Stomach (tissue), 9 donors: Measurements from ENCODE around the gene CDC5L. TPM values are rescaled to one million over a fixed set of nuclear protein-coding genes. Genes with fewer than 3 reads are reported as not detected.
"Not testable (repeated sequence)": the region's sequence is repeated elsewhere in the genome, so short reads cannot be mapped to it uniquely, and the experiment has no call there.

Source experiments
- DNase-seq, 2 donors: peaks; one replicate each; pipeline versions ENCODE4 v3.0.0 to v3.0.0-alpha.2; 2013 to 2019
- H3K27ac ChIP-seq, 5 donors: fragments of 200-600 bp in 4 of 5; sonication (generic) in 4 of 5; one replicate each; pipeline ENCODE4 v1.5.1; 2013 to 2019; ENCODE audit warnings: mild to moderate bottlenecking in 1 of 5, moderate library complexity in 1 of 5
- H3K27me3 ChIP-seq, 3 donors: fragments of 200-600 bp; sonication (generic); one replicate each; pipeline ENCODE4 v1.5.1; 2017 to 2019; ENCODE audit warnings: mixed run types in 1 of 3
- H3K36me3 ChIP-seq, 4 donors: fragments of 200-600 bp; sonication (generic); 1 replicate in 3 of 4; 2 replicates in 1 of 4; pipeline ENCODE4 v1.5.1; 2016 to 2019
- H3K4me1 ChIP-seq, 4 donors: fragments of 200-600 bp; sonication (generic); one replicate each; pipeline ENCODE4 v1.5.1; 2016 to 2019
- H3K4me3 ChIP-seq, 4 donors: fragments of 200-600 bp; sonication (generic) in 3 of 4; one replicate each; pipeline ENCODE4 v1.5.1; 2016 to 2019; ENCODE audit warnings: mild to moderate bottlenecking in 1 of 4
- H3K9me3 ChIP-seq, 4 donors: fragments of 200-600 bp; sonication (generic); one replicate each; pipeline ENCODE4 v1.5.1; 2016 to 2019
- CTCF ChIP-seq, 7 experiments: fragments of 450-650 bp in 4 of 7; fragments of 200-600 bp in 3 of 7; sonication (generic) in 3 of 7; IDR thresholded peaks; one replicate each; pipeline ENCODE4 v1.5.1; 2016 to 2019; ENCODE audit warnings: antibody characterized with exemption in 7 of 7, control low read depth in 2 of 7, mild to moderate bottlenecking in 1 of 7
- EP300 ChIP-seq: sonication (generic); formaldehyde crosslinking; IDR thresholded peaks from one replicate; pipeline ENCODE4 v1.6.1; 2017; ENCODE audit warnings: antibody characterized with exemption
- POLR2A ChIP-seq, 4 donors: fragments of 450-650 bp; IDR thresholded peaks; one replicate each; pipeline ENCODE4 v1.6.1; 2016; ENCODE audit warnings: antibody characterized with exemption in 4 of 4, control low read depth in 2 of 4, mild to moderate bottlenecking in 1 of 4, moderate library complexity in 1 of 4
- POLR2AphosphoS5 ChIP-seq, 3 donors: sonication (generic); formaldehyde crosslinking; IDR thresholded peaks; one replicate each; pipeline ENCODE4 v1.6.1; 2016; ENCODE audit warnings: antibody characterized with exemption in 3 of 3
- WGBS, 5 donors: extraction: QIAGEN DNeasy Blood & Tissue Kit in 3 of 5; methylation state at CpG; one replicate each; pipeline versions ENCODE4 v1.1.5 to v1.1.7; 2013 to 2018; 5-methylcytosine and 5-hydroxymethylcytosine counted together
- intact Hi-C: fragments of 100-400 bp; cut with DNase I; formaldehyde crosslinking; loops from one replicate; pipeline ENCODE4 v1.15.1; 2023; ENCODE audit warnings: low total_unique reads
- polyA plus RNA-seq, 3 donors: library from polyadenylated mRNA; stranded (reverse); fragments of 200-250 nt; gene quantifications; one replicate each; pipeline ENCODE4 v1.2.3, GENCODE V29; 2013
- total RNA-seq, 5 donors: library from RNA; depleted of rRNA; stranded (reverse); fragments of >200 nt; gene quantifications; one replicate each; pipeline versions ENCODE4 v1.1.0 to v1.2.3, GENCODE V29; 2014 to 2016
- donor health status: healthy with polysubstance abuse.
- donor health status: Bipolar disorder and iron deficiency.
- donor health status: healthy.

Gene CDC5L
- total and polyA plus RNA-seq, 8 donors = 4.9 to 29.2 (median 8.2) TPM

GRCh38 chr6:44339763-44340625, 47.5 kb upstream of the CDC5L start:
- Histone ChIP-seq H3K9me3 (no peaks in the 10 kb centered on the region), H3K27ac (no peak overlapping the region), H3K36me3 (no peaks in the 10 kb centered on the region), H3K4me3 (no peak overlapping the region), H3K27me3 (peaks cover 0 to 38% (median 16%) of the 10 kb centered on the region in 3 donors), H3K4me1 (peaks cover 6 to 11% (median 9%) of the 10 kb centered on the region in 4 donors)
- 45 to 66% (median 61%) methylated on average over 7 of the region's 7 CpGs for WGBS, 5 donors
- intact Hi-C loops = no loop called here
- DNase-seq = no peak
- no peak for TF ChIP-seq EP300
- TF ChIP-seq CTCF (IDR thresholded peaks at IDR 0.05) = no peak
- TF ChIP-seq POLR2AphosphoS5 (IDR thresholded peaks at IDR 0.05) = no peak
- TF ChIP-seq POLR2A (IDR thresholded peaks at IDR 0.05) = no peak

DNA sequence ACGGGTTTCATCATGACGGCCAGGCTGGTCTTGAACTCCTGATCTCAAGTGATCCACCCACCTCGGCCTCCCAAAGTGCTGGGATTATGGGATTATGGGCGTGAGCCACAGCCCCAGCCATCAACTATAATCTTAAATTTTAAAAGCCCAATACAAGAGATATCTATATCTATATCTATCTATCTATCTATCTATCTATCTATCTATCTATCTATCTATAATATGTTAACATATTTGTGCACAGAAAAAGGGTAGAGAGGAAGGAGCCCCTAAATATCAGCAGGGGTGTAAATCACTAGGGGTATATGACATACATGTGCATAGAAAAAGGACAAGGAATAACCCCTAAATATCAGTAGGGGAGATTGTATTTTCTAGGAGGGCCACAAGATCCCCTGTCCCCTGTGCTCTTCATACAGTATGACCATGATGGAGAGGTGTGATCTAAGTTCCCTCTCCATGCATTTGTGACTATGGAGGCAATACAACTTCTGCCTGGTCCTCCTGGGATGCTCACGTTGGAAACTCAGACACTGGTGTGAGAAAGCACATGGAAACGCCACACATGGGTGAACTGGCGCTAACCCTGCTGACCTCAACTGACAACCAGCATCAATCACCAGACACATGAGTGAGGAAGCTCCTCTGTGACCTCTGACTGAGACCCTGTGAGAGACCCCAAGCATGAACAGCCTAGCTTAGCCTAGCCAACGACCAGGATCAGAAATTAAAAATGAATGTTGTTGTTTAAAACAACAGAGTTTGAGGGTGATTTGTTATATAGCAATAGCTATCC, 46.2 kb upstream of the CDC5L start:
- Histone ChIP-seq H3K36me3 (no peaks in the 10 kb centered on the region), H3K27me3 (peaks cover 0 to 50% (median 16%) of the 10 kb centered on the region in 3 donors), H3K4me3 (no peak overlapping the region), H3K27ac (no peak overlapping the region), H3K4me1 (peaks cover 6 to 11% (median 9%) of the 10 kb centered on the region in 4 donors), H3K9me3 (no peaks in the 10 kb centered on the region)
- TF ChIP-seq CTCF (IDR thresholded peaks at IDR 0.05) (no peak), EP300 (no peak), POLR2A (IDR thresholded peaks at IDR 0.05) (no peak), POLR2AphosphoS5 (IDR thresholded peaks at IDR 0.05) (no peak)
- WGBS, 5 donors = 60 to 65% (median 63%) methylated on average over 8 of the region's 8 CpGs
- no peak for DNase-seq
- intact Hi-C loops = no loop called here

GRCh38 chr6:44342052-44342451, 45.5 kb upstream of the CDC5L start:
- TF ChIP-seq EP300 (no peak), POLR2A (IDR thresholded peaks at IDR 0.05) (no peak), CTCF (IDR thresholded peaks at IDR 0.05) (no peak), POLR2AphosphoS5 (IDR thresholded peaks at IDR 0.05) (no peak)
- intact Hi-C loops = no loop called here
- Histone ChIP-seq H3K27ac (peak overlapping the region in 2 of 5 donors; percentile 17 to 26), H3K4me3 (peak overlapping the region; percentile 11 to 33 (median 25)), H3K4me1 (peaks cover 6 to 11% (median 9%) of the 10 kb centered on the region in 4 donors), H3K9me3 (no peaks in the 10 kb centered on the region), H3K36me3 (no peaks in the 10 kb centered on the region), H3K27me3 (peaks cover 0 to 53% (median 16%) of the 10 kb centered on the region in 3 donors)
- WGBS, 5 donors = 37 to 54% (median 43%) methylated on average over 6 of the region's 6 CpGs
- peak in 1 of 2 donors; percentile 37 for DNase-seq

- intact Hi-C loops = no loop called here
- peak within 1 kb of the TSS; percentile 11 to 33 (median 25) for H3K4me3 ChIP-seq
- peak; percentile 46 to 70 for DNase-seq
These were observed 45.0 kb upstream of the CDC5L start, which contains the start of gene SPATS1 for GRCh38 chr6:44342489-44342888. SPATS1 (plus strand) TSS chr6:44342650; CDS start chr6:44343096, 446 bp downstream.

DNA sequence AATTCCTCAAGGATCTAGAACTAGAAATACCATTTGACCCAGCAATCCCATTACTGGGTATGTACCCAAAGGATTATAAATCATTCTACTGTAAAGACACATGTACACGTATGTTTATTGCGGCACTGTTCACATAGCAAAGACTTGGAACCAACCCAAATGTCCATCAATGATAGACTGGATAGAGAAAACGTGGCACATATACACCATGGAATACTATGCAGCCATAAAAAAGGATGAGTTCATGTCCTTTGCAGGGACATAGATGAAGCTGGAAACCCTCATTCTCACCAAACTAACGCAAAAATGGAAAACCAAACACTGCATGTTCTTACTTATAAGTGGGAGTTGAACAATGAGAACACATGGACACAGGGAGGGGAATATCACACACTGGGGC, 40.7 kb upstream of the CDC5L start:
- DNase-seq, H3K27ac ChIP-seq, H3K36me3 ChIP-seq, H3K9me3 ChIP-seq, intact Hi-C loops, H3K4me3 ChIP-seq: not testable (repeated sequence)
- WGBS, 5 donors = 76 to 84% (median 79%) methylated on average over 4 of the region's 4 CpGs
- Histone ChIP-seq H3K27me3 (peaks cover 0 to 44% (median 16%) of the 10 kb centered on the region in 3 donors), H3K4me1 (peaks cover 6 to 11% (median 9%) of the 10 kb centered on the region in 4 donors)

More at GRCh38 chr6:44342489-44342888, 45.0 kb upstream of the CDC5L start, which contains the start of gene SPATS1:
- Histone ChIP-seq H3K27me3 (peaks cover 0 to 53% (median 16%) of the 10 kb centered on the region in 3 donors), H3K4me1 (peaks cover 6 to 11% (median 9%) of the 10 kb centered on the region in 4 donors), H3K36me3 (no peaks in the 10 kb centered on the region), H3K27ac (peak within 1 kb of the TSS in 4 of 5 donors; percentile 12 to 26 (median 21)), H3K9me3 (no peaks in the 10 kb centered on the region)
- WGBS, 5 donors = 3 to 6% (median 3%) methylated on average over 23 to 31 of the region's 31 CpGs
- no peak for TF ChIP-seq POLR2A (IDR thresholded peaks at IDR 0.05)
